Esophagus squamous epithelium (tissue), 5 donors: ENCODE results near the gene MOGAT2. TPM values are rescaled to one million over a fixed set of nuclear protein-coding genes. Genes with fewer than 3 reads are reported as not detected.

Experiments used
- DNase-seq: peaks from one replicate; lab custom pipeline; 2025; lab: John Stamatoyannopoulos, UW
- H3K27ac ChIP-seq, 4 donors: fragments of 200-600 bp; sonication (generic); one replicate each; pipeline ENCODE4 v1.5.1; 2016 to 2019; ENCODE audit warnings: mild to moderate bottlenecking in 1 of 4
- H3K27me3 ChIP-seq, 4 donors: fragments of 200-600 bp; sonication (generic); 1 replicate in 3 of 4; 2 replicates in 1 of 4; pipeline versions ENCODE4 v1.5.1 to v1.6.0; 2017 to 2021; ENCODE audit warnings: antibody characterized with exemption in 1 of 4
- H3K36me3 ChIP-seq, 3 donors: fragments of 200-600 bp; sonication (generic); one replicate each; pipeline ENCODE4 v1.5.1; 2016 to 2019
- H3K4me1 ChIP-seq, 3 donors: fragments of 200-600 bp; sonication (generic); one replicate each; pipeline ENCODE4 v1.5.1; 2017 to 2019
- H3K4me3 ChIP-seq, 4 donors: fragments of 200-600 bp; sonication (generic); 1 replicate in 3 of 4; 2 replicates in 1 of 4; pipeline ENCODE4 v1.5.1; 2016 to 2019; ENCODE audit warnings: mild to moderate bottlenecking in 2 of 4, moderate library complexity in 1 of 4
- H3K9me3 ChIP-seq, 3 donors: fragments of 200-600 bp; sonication (generic); one replicate each; pipeline ENCODE4 v1.5.1; 2016 to 2019
- CTCF ChIP-seq, 6 experiments: fragments of 450-650 bp in 4 of 6; fragments of 200-600 bp in 2 of 6; sonication (generic) in 2 of 6; IDR thresholded peaks; one replicate each; pipeline ENCODE4 v1.5.1; 2016 to 2019; ENCODE audit warnings: antibody characterized with exemption in 6 of 6, mild to moderate bottlenecking in 4 of 6, moderate library complexity in 4 of 6
- POLR2A ChIP-seq, 4 donors: fragments of 450-650 bp; IDR thresholded peaks; one replicate each; pipeline ENCODE4 v1.6.1; 2017; ENCODE audit warnings: antibody characterized with exemption in 4 of 4, mild to moderate bottlenecking in 4 of 4, moderate library complexity in 3 of 4
- WGBS, 2 donors: methylation state at CpG; one replicate each; pipeline ENCODE4 v1.1.5; 2018; 5-methylcytosine and 5-hydroxymethylcytosine counted together
- intact Hi-C: fragments of 100-400 bp; cut with DNase I; formaldehyde crosslinking; loops from one replicate; pipeline ENCODE4 v1.15.0; 2022
- total RNA-seq, 4 donors: library from RNA; depleted of rRNA; stranded (reverse); fragments of >200 nt; gene quantifications; one replicate each; pipeline ENCODE4 v1.1.0, GENCODE V29; 2016
- donor health status: DM: yes; HTN: yes; CAD: no.

Gene MOGAT2
- total RNA-seq, 4 donors from 2014 or later: not detected

GRCh38 chr11:75760243-75760642, 42.6 kb downstream of the MOGAT2 start:
- no peak for TF ChIP-seq POLR2A (IDR thresholded peaks at IDR 0.05)
- TF ChIP-seq CTCF (IDR thresholded peaks at IDR 0.05): no peak
- Histone ChIP-seq H3K9me3 (no peaks in the 10 kb centered on the region), H3K4me1 (no peaks in the 10 kb centered on the region), H3K36me3 (no peaks in the 10 kb centered on the region), H3K27me3 (no peaks in the 10 kb centered on the region), H3K4me3 (no peak overlapping the region), H3K27ac (no peak overlapping the region)
- no peak for DNase-seq
- intact Hi-C loops: no loop called here

- intact Hi-C loops: no loop called here
- TF ChIP-seq POLR2A (IDR thresholded peaks at IDR 0.05) (no peak), CTCF (IDR thresholded peaks at IDR 0.05) (no peak)
- H3K27me3 ChIP-seq: peaks cover 0 to 6% (median 0%) of the 10 kb centered on the region in 4 donors
- DNase-seq: no peak
- no peaks in the 10 kb centered on the region for H3K36me3 ChIP-seq
- no peaks in the 10 kb centered on the region for H3K9me3 ChIP-seq
- H3K27ac ChIP-seq: no peak overlapping the region
- no peak overlapping the region for H3K4me3 ChIP-seq
- H3K4me1 ChIP-seq: no peaks in the 10 kb centered on the region
- 84 to 91% methylated on average over 3 of the region's 3 CpGs for WGBS, 2 donors
Observed at GRCh38 chr11:75760710-75761493, 43.3 kb downstream of the MOGAT2 start.

GRCh38 chr11:75762158-75762557, 44.5 kb downstream of the MOGAT2 start:
- Histone ChIP-seq H3K36me3 (no peaks in the 10 kb centered on the region), H3K9me3 (no peaks in the 10 kb centered on the region), H3K4me1 (no peaks in the 10 kb centered on the region), H3K27ac (no peak overlapping the region), H3K4me3 (no peak overlapping the region), H3K27me3 (peaks cover 0 to 11% (median 0%) of the 10 kb centered on the region in 4 donors)
- 80 to 89% methylated on average over 4 to 5 of the region's 8 CpGs for WGBS, 2 donors
- intact Hi-C loops: no loop called here
- DNase-seq: no peak
- TF ChIP-seq CTCF (IDR thresholded peaks at IDR 0.05): no peak
- no peak for TF ChIP-seq POLR2A (IDR thresholded peaks at IDR 0.05)

GRCh38 chr11:75762885-75763284, 45.2 kb downstream of the MOGAT2 start:
- H3K4me3 ChIP-seq: no peak overlapping the region
- no peak overlapping the region for H3K27ac ChIP-seq
- no peaks in the 10 kb centered on the region for H3K36me3 ChIP-seq
- TF ChIP-seq POLR2A (IDR thresholded peaks at IDR 0.05) (no peak), CTCF (IDR thresholded peaks at IDR 0.05) (no peak)
- intact Hi-C loops: no loop called here
- peaks cover 0 to 18% (median 0%) of the 10 kb centered on the region in 4 donors for H3K27me3 ChIP-seq
- H3K9me3 ChIP-seq: no peaks in the 10 kb centered on the region
- H3K4me1 ChIP-seq: peaks cover 1 to 3% (median 3%) of the 10 kb centered on the region in 3 donors
- WGBS, 2 donors: 63 to 76% methylated on average over 2 of the region's 2 CpGs
- no peak for DNase-seq

- TF ChIP-seq CTCF (IDR thresholded peaks at IDR 0.05) (no peak), POLR2A (IDR thresholded peaks at IDR 0.05) (no peak)
- no peak overlapping the region for H3K27ac ChIP-seq
- WGBS, 2 donors: 35 to 64% methylated on average over 2 to 3 of the region's 3 CpGs
- H3K4me3 ChIP-seq: no peak overlapping the region
- peaks cover 0 to 25% (median 0%) of the 10 kb centered on the region in 4 donors for H3K27me3 ChIP-seq
- no peak for DNase-seq
- intact Hi-C loops: no loop called here
- peaks cover 10 to 13% (median 12%) of the 10 kb centered on the region in 3 donors for H3K4me1 ChIP-seq
- H3K36me3 ChIP-seq: no peaks in the 10 kb centered on the region
- H3K9me3 ChIP-seq: no peaks in the 10 kb centered on the region
Observed at GRCh38 chr11:75763846-75764245, 46.2 kb downstream of the MOGAT2 start.
